Adrenal gland (tissue), 12 donors: Measurements from ENCODE around the gene RASAL1. TPM values are rescaled to one million over a fixed set of nuclear protein-coding genes. Genes with fewer than 3 reads are reported as not detected.
A peak's percentile ranks its signal among the peaks of the same experiment; 100 is the strongest.
"Not testable (repeated sequence)": the region's sequence is repeated elsewhere in the genome, so short reads cannot be mapped to it uniquely, and the experiment has no call there.

Source experiments
- DNase-seq, 7 donors: peaks; one replicate each; pipeline ENCODE4 v3.0.0-alpha.2; 2019 to 2020
- H3K27ac ChIP-seq, 5 donors: fragments of 200-600 bp; sonication (generic) in 4 of 5; 1 replicate in 3 of 5; 2 replicates in 2 of 5; pipeline versions ENCODE4 v1.5.1 to v1.8.0; 2016 to 2020; ENCODE audit warnings: mild to moderate bottlenecking in 1 of 5
- H3K27me3 ChIP-seq: fragments of 200-600 bp; 2 replicates; pipeline ENCODE4 v1.8.0; 2021
- H3K36me3 ChIP-seq, 2 donors: fragments of 200-600 bp; replicated peaks in 1 of 2; 1 replicate in 1 of 2; 2 replicates in 1 of 2; pipeline versions ENCODE4 v1.5.1 to v1.8.0; 2018 to 2022
- H3K4me1 ChIP-seq, 2 donors: fragments of 200-600 bp; replicated peaks in 1 of 2; 1 replicate in 1 of 2; 2 replicates in 1 of 2; pipeline versions ENCODE4 v1.5.1 to v1.8.0; 2018 to 2021
- H3K4me3 ChIP-seq, 4 donors: fragments of 200-600 bp; sonication (generic) in 3 of 4; one replicate each; pipeline ENCODE4 v1.5.1; 2016 to 2018
- H3K9me3 ChIP-seq, 3 donors: fragments of 200-600 bp; sonication (generic) in 1 of 3; replicated peaks in 1 of 3; 1 replicate in 2 of 3; 2 replicates in 1 of 3; pipeline versions ENCODE4 v1.5.1 to v1.8.0; 2016 to 2021
- POLR2A ChIP-seq, 2 donors: fragments of 450-650 bp; IDR thresholded peaks; one replicate each; pipeline ENCODE4 v1.6.1; 2017; ENCODE audit warnings: antibody characterized with exemption in 2 of 2, mild to moderate bottlenecking in 2 of 2, moderate library complexity in 1 of 2
- whole genome bisulfite sequencing, 4 donors: extraction: QIAGEN DNeasy Blood & Tissue Kit in 2 of 4; methylation state at CpG; one replicate each; pipeline versions ENCODE4 v1.1.5 to v1.1.7; 2013 to 2017; 5-methylcytosine and 5-hydroxymethylcytosine counted together
- intact Hi-C, 2 donors: fragments of 100-400 bp; cut with DNase I; formaldehyde crosslinking; loops; one replicate each; pipeline versions ENCODE4 v1.14.1 to v1.15.0; 2022 to 2023
- polyA plus RNA-seq, 3 donors: library from polyadenylated mRNA; stranded (reverse); fragments of 200-250 nt in 2 of 3; fragments of 350-450 nt in 1 of 3; fragmentation: Illumina TruSeq in 1 of 3; extraction: RNeasy Lipid Tissue Mini Kit (QIAGEN cat#74804) in 1 of 3; gene quantifications; one replicate each; pipeline ENCODE4 v1.2.3, GENCODE V29; 2013 to 2014
- total RNA-seq, 9 donors: library from RNA; depleted of rRNA in 4 of 9; stranded (reverse); fragments of >200 nt in 4 of 9; fragments of 120-200 nt in 1 of 9; fragmentation: NEBNext Ultra II Directional in 1 of 9; extraction: Animal tissue kit (Norgen Biotek cat#: 25700) in 1 of 9; gene quantifications; one replicate each; pipeline versions ENCODE4 v1.1.0 to v1.2.4, GENCODE V29; 2013 to 2023
- TF ChIP-seq, protein P1 (sequence below), 6 experiments: fragments of 450-650 bp in 4 of 6; fragments of 200-600 bp in 2 of 6; sonication (generic) in 1 of 6; IDR thresholded peaks; 1 replicate in 5 of 6; 2 replicates in 1 of 6; pipeline versions ENCODE4 v1.5.1 to v1.8.0; 2016 to 2021; ENCODE audit warnings: antibody characterized with exemption in 6 of 6, mild to moderate bottlenecking in 2 of 6, moderate library complexity in 1 of 6
- donor health status: healthy with polysubstance abuse.
- donor health status: Bipolar disorder and iron deficiency.
- donor health status: DM: yes; HTN: yes; CAD: no.
- donor health status: DM: no; HTN: no; CAD: no.
- donor health status: DM: no; HTN: no; CAD: no.
- donor health status: DM: yes; HTN: yes; CAD: no.

The RASAL1 gene
- total and polyA plus RNA-seq, 12 donors, result 22.6 to 90.4 (median 43.3) TPM

DNA sequence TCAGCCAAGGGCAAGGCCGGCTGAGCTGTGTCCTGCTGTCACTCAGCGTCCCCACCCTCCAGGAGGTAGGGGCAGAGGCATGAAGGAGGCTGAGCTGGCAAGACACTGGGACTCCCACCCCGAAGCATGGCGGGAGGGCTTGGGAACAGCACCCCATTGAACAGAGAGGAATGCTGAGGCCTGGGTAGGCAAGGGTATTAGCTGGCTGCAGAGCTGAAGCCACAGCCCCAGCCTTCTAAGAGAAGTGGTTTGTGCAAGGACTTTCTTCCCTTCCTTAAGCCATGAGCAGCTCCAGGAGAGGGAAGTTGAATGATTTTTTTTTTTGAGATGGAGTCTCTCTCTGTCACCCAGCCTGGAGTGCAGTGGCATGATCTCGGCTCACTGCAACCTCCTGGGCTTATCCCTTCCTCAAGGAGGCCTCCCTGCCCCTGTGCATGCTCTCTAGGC lies 7.3 kb upstream of the RASAL1 start:
- 39 to 50% (median 47%) methylated on average over 5 of the region's 5 CpGs for WGBS, 4 donors
- H3K27ac ChIP-seq, result peak overlapping the region in 4 of 5 donors; percentile 73 to 94 (median 88)

DNA sequence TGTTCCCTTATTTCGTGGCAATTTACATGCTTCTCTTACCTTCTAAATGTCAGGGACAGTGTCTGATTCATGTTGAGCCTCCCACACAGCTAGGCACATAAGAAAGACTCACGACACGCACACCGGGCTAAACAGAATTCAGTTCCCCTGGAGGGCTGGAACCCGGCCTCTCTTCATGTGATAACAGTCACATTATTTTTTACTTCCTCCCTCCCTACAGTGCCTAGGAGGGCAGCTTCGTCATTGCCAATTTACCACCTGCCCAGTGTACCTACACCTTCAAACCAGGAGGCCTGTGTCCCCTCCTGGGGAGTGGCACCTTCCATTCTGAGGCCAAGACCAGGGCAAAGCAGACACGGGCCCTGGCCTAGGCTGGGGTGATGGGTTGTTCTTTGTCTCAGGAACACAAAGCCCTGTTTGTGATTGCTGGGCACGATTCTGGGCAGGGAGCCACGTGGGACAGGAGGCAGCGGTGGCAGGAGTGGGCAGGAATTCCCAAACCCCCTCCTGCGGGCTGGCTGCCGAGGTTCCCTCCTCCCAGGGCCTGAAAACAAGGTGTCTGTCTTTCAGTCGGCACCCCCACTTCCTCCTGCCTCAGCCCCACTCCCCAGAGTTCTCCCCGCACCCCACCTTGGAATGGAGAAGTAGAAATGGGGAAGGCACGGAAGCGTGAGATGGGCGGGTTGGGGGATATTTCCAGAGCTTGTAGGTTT lies 6.8 kb upstream of the RASAL1 start:
- H3K27me3 ChIP-seq, result no peaks in the 10 kb centered on the region
- TF ChIP-seq, protein P1, sequence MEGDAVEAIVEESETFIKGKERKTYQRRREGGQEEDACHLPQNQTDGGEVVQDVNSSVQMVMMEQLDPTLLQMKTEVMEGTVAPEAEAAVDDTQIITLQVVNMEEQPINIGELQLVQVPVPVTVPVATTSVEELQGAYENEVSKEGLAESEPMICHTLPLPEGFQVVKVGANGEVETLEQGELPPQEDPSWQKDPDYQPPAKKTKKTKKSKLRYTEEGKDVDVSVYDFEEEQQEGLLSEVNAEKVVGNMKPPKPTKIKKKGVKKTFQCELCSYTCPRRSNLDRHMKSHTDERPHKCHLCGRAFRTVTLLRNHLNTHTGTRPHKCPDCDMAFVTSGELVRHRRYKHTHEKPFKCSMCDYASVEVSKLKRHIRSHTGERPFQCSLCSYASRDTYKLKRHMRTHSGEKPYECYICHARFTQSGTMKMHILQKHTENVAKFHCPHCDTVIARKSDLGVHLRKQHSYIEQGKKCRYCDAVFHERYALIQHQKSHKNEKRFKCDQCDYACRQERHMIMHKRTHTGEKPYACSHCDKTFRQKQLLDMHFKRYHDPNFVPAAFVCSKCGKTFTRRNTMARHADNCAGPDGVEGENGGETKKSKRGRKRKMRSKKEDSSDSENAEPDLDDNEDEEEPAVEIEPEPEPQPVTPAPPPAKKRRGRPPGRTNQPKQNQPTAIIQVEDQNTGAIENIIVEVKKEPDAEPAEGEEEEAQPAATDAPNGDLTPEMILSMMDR (IDR thresholded peaks at IDR 0.05), result no peak
- peak in 1 of 2 donors; percentile 45 for TF ChIP-seq POLR2A (IDR thresholded peaks at IDR 0.05)
- WGBS, 4 donors, result 24 to 33% (median 25%) methylated on average over 12 to 17 of the region's 17 CpGs
- no peaks in the 10 kb centered on the region for H3K36me3 ChIP-seq
- H3K9me3 ChIP-seq, result no peaks in the 10 kb centered on the region
- H3K27ac ChIP-seq, result peak overlapping the region in 4 of 5 donors; percentile 73 to 94 (median 88)
- peaks cover 14 to 22% of the 10 kb centered on the region in 2 donors for H3K4me1 ChIP-seq
- no peak overlapping the region for H3K4me3 ChIP-seq
- peak; percentile 68 to 78 (median 73) for DNase-seq
- intact Hi-C loops, result no loop called here

More for the DNA sequence above, 7.3 kb upstream of the RASAL1 start:
- Histone ChIP-seq H3K36me3 (no peaks in the 10 kb centered on the region), H3K9me3 (no peaks in the 10 kb centered on the region), H3K27me3 (no peaks in the 10 kb centered on the region), H3K4me1 (peaks cover 14 to 22% of the 10 kb centered on the region in 2 donors), H3K4me3 (no peak overlapping the region)
- no peak for DNase-seq
- intact Hi-C loops, result no loop called here
- TF ChIP-seq, protein P1 (IDR thresholded peaks at IDR 0.05), result no peak
- no peak for TF ChIP-seq POLR2A (IDR thresholded peaks at IDR 0.05)

DNA sequence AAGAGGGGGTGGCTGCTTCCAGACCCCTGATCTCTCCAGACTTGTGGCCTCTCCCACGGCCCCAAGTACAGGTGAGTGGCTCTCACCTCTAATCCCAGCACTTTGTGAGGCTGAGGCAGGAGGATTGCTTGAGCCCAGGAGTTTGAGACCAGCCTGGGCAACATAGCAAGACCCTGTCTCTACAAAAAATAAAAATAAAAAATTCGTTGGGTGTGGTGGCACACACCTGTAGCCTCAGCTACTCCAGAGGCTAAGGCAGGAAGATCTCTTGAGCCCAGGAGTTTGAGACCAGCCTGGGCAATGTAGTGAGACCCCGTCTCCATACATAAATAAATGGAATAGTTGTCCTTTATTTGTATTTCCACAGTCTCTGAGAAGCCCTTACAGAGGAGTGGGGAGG lies 6.2 kb upstream of the RASAL1 start:
- DNase-seq, intact Hi-C loops, H3K4me3 ChIP-seq, H3K9me3 ChIP-seq, H3K27me3 ChIP-seq, H3K36me3 ChIP-seq: not testable (repeated sequence)
- H3K27ac ChIP-seq, result peak overlapping the region in 3 of 5 donors; percentile 85 to 94 (median 92)
- WGBS, 4 donors, result 63 to 72% (median 67%) methylated on average over 3 of the region's 3 CpGs
- H3K4me1 ChIP-seq, result peaks cover 14 to 22% of the 10 kb centered on the region in 2 donors

DNA sequence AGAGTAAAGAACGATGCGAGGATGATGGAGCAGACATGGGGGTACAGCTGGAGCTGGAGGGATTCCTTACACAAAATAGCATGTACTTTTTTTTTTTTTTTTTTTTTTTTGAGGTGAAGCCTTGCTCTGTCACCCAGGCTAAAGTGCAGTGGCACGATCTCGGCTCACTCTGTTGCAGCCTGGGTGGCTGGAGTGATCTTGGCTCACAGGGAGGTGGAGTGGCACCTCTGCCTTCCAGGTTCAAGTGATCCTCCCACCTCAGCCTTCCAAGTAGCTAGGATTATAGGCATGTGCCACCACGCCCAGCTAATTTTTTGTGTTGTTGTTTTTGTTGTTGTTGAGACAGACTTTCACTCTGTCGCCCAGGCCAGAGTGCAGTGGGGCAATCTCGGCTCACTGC lies 5.1 kb upstream of the RASAL1 start:
- no peak for TF ChIP-seq POLR2A (IDR thresholded peaks at IDR 0.05)
- TF ChIP-seq, protein P1 (IDR thresholded peaks at IDR 0.05), result no peak
- H3K27me3 ChIP-seq, result no peaks in the 10 kb centered on the region
- no peaks in the 10 kb centered on the region for H3K9me3 ChIP-seq
- H3K36me3 ChIP-seq, result no peaks in the 10 kb centered on the region
- no peak overlapping the region for H3K4me3 ChIP-seq
- WGBS, 4 donors, result 72 to 80% (median 74%) methylated on average over 7 of the region's 7 CpGs
- intact Hi-C loops, result no loop called here
- DNase-seq, result no peak
- peaks cover 14 to 29% of the 10 kb centered on the region in 2 donors for H3K4me1 ChIP-seq
- peak overlapping the region in 1 of 5 donors; percentile 21 for H3K27ac ChIP-seq
